Measurements from ENCODE around the gene MAPK1IP1L.

GRCh38 chr14:55109836-55110235 is 58.4 kb downstream of the MAPK1IP1L start:
- TF ChIP-seq POLR2A (IDR thresholded peaks at IDR 0.05) (no peak), CTCF (IDR thresholded peaks at IDR 0.05) (no peak)
